Stimulated activated CD8-positive, alpha-beta memory T cell treated with anti-CD3 and anti-CD28 coated beads, Interleukin-15, amount 100 ng/mL, for 4 hours (primary cell): Measurements from ENCODE around the gene DPYSL4.

Source experiments
- DNase-seq, 2 donors: peaks; one replicate each; pipeline ENCODE4 v3.0.0-alpha.2; 2020; ENCODE audit warnings: low read depth in 2 of 2

Gene DPYSL4

GRCh38 chr10:132196178-132197113 lies 9.7 kb downstream of the DPYSL4 start:
- DNase-seq, result no peak

GRCh38 chr10:132197271-132198067 lies 10.7 kb downstream of the DPYSL4 start:
- no peak for DNase-seq

GRCh38 chr10:132198068-132198370 lies 11.3 kb downstream of the DPYSL4 start:
- no peak for DNase-seq

- DNase-seq, result no peak
Observed at GRCh38 chr10:132198381-132199181, 11.8 kb downstream of the DPYSL4 start.

- DNase-seq, result no peak
Observed at GRCh38 chr10:132199268-132199853, 12.6 kb downstream of the DPYSL4 start.

GRCh38 chr10:132199854-132200311 lies 13.1 kb downstream of the DPYSL4 start:
- DNase-seq, result no peak

- no peak for DNase-seq
Observed at GRCh38 chr10:132200344-132201110, 13.8 kb downstream of the DPYSL4 start.

- DNase-seq, result no peak
Observed at GRCh38 chr10:132201111-132201969, 14.6 kb downstream of the DPYSL4 start.

GRCh38 chr10:132202070-132202970 lies 15.6 kb downstream of the DPYSL4 start:
- no peak for DNase-seq

- no peak for DNase-seq
Observed at GRCh38 chr10:132203256-132204077, 16.7 kb downstream of the DPYSL4 start.

- DNase-seq, result no peak
Observed at GRCh38 chr10:132204078-132204780, 17.5 kb downstream of the DPYSL4 start.

GRCh38 chr10:132204781-132205473 lies 18.2 kb downstream of the DPYSL4 start:
- no peak for DNase-seq

- no peak for DNase-seq
Observed at GRCh38 chr10:132205650-132206376, 19.1 kb downstream of the DPYSL4 start.

- no peak for DNase-seq
Observed at GRCh38 chr10:132206377-132206745, 19.6 kb downstream of the DPYSL4 start.

GRCh38 chr10:132206806-132207535 lies 20.2 kb downstream of the DPYSL4 start:
- no peak for DNase-seq
